AG04450 (cell line): Measurements from ENCODE around the gene FBXO31. TPM values are rescaled to one million over a fixed set of nuclear protein-coding genes. Genes with fewer than 3 reads are reported as not detected.

ENCODE experiments used
- CTCF ChIA-PET: fragments of 300-600, 350-600 bp; formaldehyde crosslinking; extraction: SDS; loops from one replicate; lab custom pipeline; 2022; ENCODE audit warnings: antibody characterized with exemption, inconsistent platforms; lab: Charles Lee
- POLR2A ChIA-PET: fragments of 350-600 bp; formaldehyde crosslinking; extraction: SDS; loops from one replicate; lab custom pipeline; 2021; ENCODE audit warnings: antibody characterized with exemption, inconsistent platforms; lab: Yijun Ruan, JAX
- DNase-seq: peaks from one replicate; pipeline ENCODE4 v3.0.0-alpha.2; 2011; ENCODE audit warnings: low read depth, low spot score
- H3K27ac ChIP-seq: one replicate; pipeline ENCODE4 v1.5.1; 2012; ENCODE audit warnings: low read depth, low read length, control low read depth
- H3K27me3 ChIP-seq: one replicate; pipeline ENCODE4 v1.6.0; 2012; ENCODE audit warnings: low read length; ENCODE audit not compliant: control insufficient read depth, insufficient read depth
- H3K4me3 ChIP-seq: 2 replicates; pipeline ENCODE4 v1.5.1; 2011; ENCODE audit warnings: mild to moderate bottlenecking, low read depth, low read length, control low read depth
- H3K9me3 ChIP-seq: 2 replicates; pipeline ENCODE4 v1.5.1; 2012; ENCODE audit warnings: low read length; ENCODE audit not compliant: control insufficient read depth, insufficient read depth
- polyA plus RNA-seq: library from polyadenylated mRNA; depleted of rRNA; stranded (reverse); fragments of >200 nt; gene quantifications from 2 replicates; pipeline ENCODE4 v1.2.3, GENCODE V29; 2011
- TF ChIP-seq, protein P1 (sequence below): IDR thresholded peaks from 2 replicates; pipeline ENCODE4 v1.5.1; 2011; ENCODE audit warnings: low read depth, low read length, control low read depth, inconsistent platforms

The FBXO31 gene
- polyA plus RNA-seq, 1 experiment = 16.3 TPM

DNA sequence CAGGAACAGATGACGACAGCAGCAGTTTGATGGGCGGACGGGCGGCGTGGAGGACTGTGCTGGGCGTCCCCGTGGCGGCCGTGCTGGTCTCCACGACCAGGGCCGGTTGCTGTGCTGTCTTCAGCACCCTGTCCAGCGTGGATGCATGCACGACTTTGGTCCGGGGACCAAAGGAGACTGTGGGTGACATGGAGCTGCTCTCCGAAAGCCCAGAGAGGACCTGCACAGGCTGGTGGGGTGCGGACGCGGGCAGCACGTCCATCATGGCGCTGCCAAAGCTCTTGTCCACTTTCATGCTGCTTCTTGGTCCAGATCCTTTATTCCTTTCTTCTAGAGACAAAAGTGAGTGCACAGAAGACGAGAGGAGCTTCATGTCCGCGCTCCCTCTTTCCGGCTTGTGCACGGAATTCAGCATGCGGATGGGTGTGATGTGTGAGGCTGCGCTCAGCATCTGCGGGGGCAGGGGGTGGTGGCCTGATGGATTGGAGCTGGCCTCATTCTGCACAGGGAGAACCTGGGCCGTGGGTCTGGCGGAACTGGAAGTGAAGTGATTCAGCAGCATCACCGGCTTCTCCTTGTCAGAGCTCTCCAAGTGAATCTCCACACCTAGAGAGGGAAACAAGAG is 28.9 kb upstream of the FBXO31 start:
- DNase-seq = no peak
- CTCF ChIA-PET = interaction anchor here (0.7 to 1.7 kb wide), 2 partner anchors 224 to 851 kb away, joined by 4 to 6 read pairs; no protein-coding TSS in a partner anchor
- TF ChIP-seq, protein P1, sequence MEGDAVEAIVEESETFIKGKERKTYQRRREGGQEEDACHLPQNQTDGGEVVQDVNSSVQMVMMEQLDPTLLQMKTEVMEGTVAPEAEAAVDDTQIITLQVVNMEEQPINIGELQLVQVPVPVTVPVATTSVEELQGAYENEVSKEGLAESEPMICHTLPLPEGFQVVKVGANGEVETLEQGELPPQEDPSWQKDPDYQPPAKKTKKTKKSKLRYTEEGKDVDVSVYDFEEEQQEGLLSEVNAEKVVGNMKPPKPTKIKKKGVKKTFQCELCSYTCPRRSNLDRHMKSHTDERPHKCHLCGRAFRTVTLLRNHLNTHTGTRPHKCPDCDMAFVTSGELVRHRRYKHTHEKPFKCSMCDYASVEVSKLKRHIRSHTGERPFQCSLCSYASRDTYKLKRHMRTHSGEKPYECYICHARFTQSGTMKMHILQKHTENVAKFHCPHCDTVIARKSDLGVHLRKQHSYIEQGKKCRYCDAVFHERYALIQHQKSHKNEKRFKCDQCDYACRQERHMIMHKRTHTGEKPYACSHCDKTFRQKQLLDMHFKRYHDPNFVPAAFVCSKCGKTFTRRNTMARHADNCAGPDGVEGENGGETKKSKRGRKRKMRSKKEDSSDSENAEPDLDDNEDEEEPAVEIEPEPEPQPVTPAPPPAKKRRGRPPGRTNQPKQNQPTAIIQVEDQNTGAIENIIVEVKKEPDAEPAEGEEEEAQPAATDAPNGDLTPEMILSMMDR = no peak
- no peak overlapping the region for H3K27ac ChIP-seq
- H3K27me3 ChIP-seq = no peaks in the 10 kb centered on the region
- no peaks in the 10 kb centered on the region; the same call in 1 of the 2 replicates for H3K9me3 ChIP-seq
- no peak overlapping the region for H3K4me3 ChIP-seq
- POLR2A ChIA-PET = interaction anchor here (1.0 kb wide), 1 partner anchor 29 kb away, joined by 3 read pairs; the partner anchor contains the start of gene FBXO31

DNA sequence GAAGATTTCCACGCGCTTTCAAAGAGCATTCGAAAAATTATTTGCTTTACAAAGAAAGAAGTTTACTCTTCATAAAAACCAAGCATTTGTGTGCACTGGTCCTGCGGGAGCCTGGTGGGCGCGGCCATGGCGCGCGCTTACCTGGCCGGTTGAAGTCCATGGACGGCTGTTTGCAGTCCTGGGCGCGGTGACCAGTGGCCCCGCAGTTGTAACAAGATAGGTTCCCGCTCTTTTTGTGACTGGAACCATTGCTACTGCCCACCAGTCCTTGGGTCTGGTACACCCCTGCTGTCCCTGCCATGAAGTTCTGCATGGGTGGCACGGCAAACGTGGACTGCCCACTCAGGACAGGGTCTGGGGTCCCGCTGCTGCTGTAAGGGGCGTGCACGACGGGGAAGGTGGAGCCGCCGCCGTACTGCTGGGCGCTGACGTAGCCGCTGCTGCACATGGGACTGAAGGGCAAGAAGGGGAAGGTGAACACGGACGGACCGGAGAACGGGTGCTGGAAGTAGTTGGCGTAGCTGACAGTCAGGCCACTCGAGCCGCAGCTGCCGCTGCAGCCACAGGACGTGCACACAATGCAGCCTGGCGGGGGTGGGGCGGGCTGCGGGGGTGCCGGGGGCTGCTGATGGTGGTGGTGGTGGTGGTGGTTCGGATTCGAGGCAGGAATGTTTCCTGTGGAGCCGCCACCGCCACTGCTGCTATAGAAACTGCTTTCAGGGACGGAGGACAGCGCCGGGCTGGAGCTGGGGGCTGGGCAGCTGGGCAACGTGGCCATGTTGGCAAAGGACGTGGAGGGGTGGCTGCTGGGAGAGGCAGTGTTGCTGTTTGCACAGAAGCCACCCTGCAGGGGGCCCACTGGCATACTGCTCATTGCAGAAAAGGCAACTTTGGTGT is 28.0 kb upstream of the FBXO31 start:
- no peak overlapping the region for H3K27ac ChIP-seq
- H3K27me3 ChIP-seq = no peaks in the 10 kb centered on the region
- TF ChIP-seq, protein P1 = no peak
- H3K4me3 ChIP-seq = no peak overlapping the region
- CTCF ChIA-PET = interaction anchor here (0.7 to 1.7 kb wide), 2 partner anchors 224 to 850 kb away, joined by 4 to 6 read pairs; no protein-coding TSS in a partner anchor
- no peak for DNase-seq
- no peaks in the 10 kb centered on the region; the same call in 1 of the 2 replicates for H3K9me3 ChIP-seq
- POLR2A ChIA-PET = no interaction called here

DNA sequence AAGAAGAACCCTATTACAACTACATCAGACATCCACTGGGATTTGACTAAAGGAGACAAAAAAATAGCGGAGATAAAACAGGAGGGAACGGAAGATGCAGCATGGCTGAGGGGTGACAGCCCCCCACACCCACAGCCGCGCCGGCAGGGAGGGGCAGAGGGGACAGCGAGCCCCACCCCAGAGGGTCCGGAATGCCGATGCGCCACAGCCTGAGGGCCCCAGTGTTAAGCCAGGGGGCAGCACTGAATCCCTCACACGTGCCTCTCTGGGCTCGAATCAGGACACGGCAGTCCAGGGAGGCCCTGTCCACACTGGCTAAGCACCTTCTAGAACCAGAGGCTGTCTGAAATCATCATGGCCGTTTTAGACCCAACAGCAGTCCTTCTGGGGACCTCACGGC is 27.4 kb upstream of the FBXO31 start:
- CTCF ChIA-PET = interaction anchor here (0.5 kb wide), 1 partner anchor 177 kb away, joined by 3 read pairs; no protein-coding TSS in a partner anchor

DNA sequence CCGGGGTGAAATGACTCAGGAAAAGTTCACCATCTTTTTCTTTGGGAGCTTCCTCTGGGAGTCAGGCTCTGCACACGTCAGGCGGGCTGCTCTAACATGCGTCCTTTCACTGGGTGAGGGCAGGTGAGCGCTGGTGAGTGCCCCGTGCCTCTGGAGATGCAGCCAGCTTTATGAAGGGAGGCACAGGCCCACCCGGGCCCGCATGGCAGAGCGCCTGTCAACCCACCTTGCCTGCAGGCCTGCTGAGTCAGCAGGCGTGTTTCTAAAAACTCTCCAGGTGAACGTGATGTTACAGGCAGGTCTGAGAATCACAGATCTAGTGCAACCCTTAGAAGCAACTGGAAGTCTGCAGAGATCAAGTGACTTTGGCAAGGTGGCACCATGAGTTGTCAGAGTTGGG is 27.0 kb upstream of the FBXO31 start:
- no peaks in the 10 kb centered on the region; the same call in 1 of the 2 replicates for H3K9me3 ChIP-seq
- TF ChIP-seq, protein P1 = no peak
- H3K27me3 ChIP-seq = no peaks in the 10 kb centered on the region
- H3K4me3 ChIP-seq = no peak overlapping the region
- no peak for DNase-seq
- CTCF ChIA-PET = interaction anchor here (0.5 to 1.1 kb wide), 2 partner anchors 16 to 178 kb away, joined by 3 to 4 read pairs; no protein-coding TSS in a partner anchor
- no peak overlapping the region for H3K27ac ChIP-seq
- POLR2A ChIA-PET = no interaction called here

More for the DNA sequence above, 27.4 kb upstream of the FBXO31 start:
- POLR2A ChIA-PET = no interaction called here
- Histone ChIP-seq H3K27ac (no peak overlapping the region), H3K27me3 (no peaks in the 10 kb centered on the region), H3K9me3 (no peaks in the 10 kb centered on the region; the same call in 1 of the 2 replicates), H3K4me3 (no peak overlapping the region)
- DNase-seq = no peak
- TF ChIP-seq, protein P1 = 0 out of 2 replicates have a peak, but pooled peaks have one; percentile 4
